ENCODE results near the gene SLC25A39. TPM values are rescaled to one million over a fixed set of nuclear protein-coding genes. Genes with fewer than 3 reads are reported as not detected.

Gene SLC25A39
- total and polyA plus RNA-seq, 9 of the 15 experiments (the other 6 are each of a cell fraction or from before 2014, with no cell fraction given): 4.8 to 267 (median 140) TPM

DNA sequence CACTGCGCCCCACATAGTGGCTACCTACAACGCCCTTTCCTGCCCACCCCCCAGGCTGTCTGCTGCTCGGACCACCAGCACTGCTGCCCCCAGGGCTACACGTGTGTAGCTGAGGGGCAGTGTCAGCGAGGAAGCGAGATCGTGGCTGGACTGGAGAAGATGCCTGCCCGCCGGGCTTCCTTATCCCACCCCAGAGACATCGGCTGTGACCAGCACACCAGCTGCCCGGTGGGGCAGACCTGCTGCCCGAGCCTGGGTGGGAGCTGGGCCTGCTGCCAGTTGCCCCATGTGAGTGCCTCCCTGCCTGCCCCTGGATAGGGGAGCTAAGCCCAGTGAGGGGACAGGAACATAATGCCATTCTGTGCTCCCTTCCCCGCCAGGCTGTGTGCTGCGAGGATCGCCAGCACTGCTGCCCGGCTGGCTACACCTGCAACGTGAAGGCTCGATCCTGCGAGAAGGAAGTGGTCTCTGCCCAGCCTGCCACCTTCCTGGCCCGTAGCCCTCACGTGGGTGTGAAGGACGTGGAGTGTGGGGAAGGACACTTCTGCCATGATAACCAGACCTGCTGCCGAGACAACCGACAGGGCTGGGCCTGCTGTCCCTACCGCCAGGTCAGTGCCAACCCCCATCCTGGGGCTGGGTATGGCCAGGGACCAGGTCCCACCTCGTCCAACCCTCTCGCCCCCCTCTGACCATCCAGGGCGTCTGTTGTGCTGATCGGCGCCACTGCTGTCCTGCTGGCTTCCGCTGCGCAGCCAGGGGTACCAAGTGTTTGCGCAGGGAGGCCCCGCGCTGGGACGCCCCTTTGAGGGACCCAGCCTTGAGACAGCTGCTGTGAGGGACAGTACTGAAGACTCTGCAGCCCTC, 27.6 kb upstream of the SLC25A39 start:
- intact Hi-C loops (cut with micrococcal nuclease): no loop called here
- in situ Hi-C loops (cut with MboI): no loop called here
- no peak overlapping the region for H3K27ac ChIP-seq (ENCODE audit: extremely low read depth, low read depth, low read length)
- CTCF ChIA-PET (ENCODE audit: low intra/inter-chr PET ratio): interaction anchor here (3.8 kb wide), 1 partner anchor 141 kb away, joined by 42 read pairs; no protein-coding TSS in a partner anchor
- H4K20me1 ChIP-seq (replicated peaks; ENCODE audit: control insufficient read depth, insufficient read depth, low read length): no peaks in the 10 kb centered on the region
- FAIRE-seq: no peak
- no peak overlapping the region for H3K4me2 ChIP-seq (ENCODE audit: insufficient read depth, low read length)
- 88% methylated on average over 31 of the region's 36 CpGs for WGBS (ENCODE audit: insufficient coverage, low coverage, missing lambda C conversion rate)
- H2AFZ ChIP-seq (ENCODE audit: low read depth, low read length): no peak overlapping the region
- POLR2A ChIA-PET: interaction anchor here (0.6 to 2.4 kb wide), 4 partner anchors 9 to 474 kb away, joined by 3 to 15 read pairs (median 4); no protein-coding TSS in a partner anchor
- H3K9me3 ChIP-seq (replicated peaks; ENCODE audit: control insufficient read depth, insufficient read depth, low read depth, low read length): no peaks in the 10 kb centered on the region
- H3K36me3 ChIP-seq (ENCODE audit: control insufficient read depth, insufficient read depth, low read length): peaks cover 5% of the 10 kb centered on the region; the same call in 1 of the 3 replicates
- no peaks in the 10 kb centered on the region for H3K27me3 ChIP-seq (ENCODE audit: control insufficient read depth in 2 of 2, insufficient read depth in 2 of 2, low read length in 2 of 2)
- H3K79me2 ChIP-seq (ENCODE audit: control insufficient read depth, insufficient read depth, low read length): no peaks in the 10 kb centered on the region
- no peaks in the 10 kb centered on the region for H3K9me1 ChIP-seq (ENCODE audit: control insufficient read depth, insufficient read depth, low read length)
- TF ChIP-seq GTF2E2 (tag; IDR thresholded peaks at IDR 0.05): no peak
- TF ChIP-seq, protein P1, sequence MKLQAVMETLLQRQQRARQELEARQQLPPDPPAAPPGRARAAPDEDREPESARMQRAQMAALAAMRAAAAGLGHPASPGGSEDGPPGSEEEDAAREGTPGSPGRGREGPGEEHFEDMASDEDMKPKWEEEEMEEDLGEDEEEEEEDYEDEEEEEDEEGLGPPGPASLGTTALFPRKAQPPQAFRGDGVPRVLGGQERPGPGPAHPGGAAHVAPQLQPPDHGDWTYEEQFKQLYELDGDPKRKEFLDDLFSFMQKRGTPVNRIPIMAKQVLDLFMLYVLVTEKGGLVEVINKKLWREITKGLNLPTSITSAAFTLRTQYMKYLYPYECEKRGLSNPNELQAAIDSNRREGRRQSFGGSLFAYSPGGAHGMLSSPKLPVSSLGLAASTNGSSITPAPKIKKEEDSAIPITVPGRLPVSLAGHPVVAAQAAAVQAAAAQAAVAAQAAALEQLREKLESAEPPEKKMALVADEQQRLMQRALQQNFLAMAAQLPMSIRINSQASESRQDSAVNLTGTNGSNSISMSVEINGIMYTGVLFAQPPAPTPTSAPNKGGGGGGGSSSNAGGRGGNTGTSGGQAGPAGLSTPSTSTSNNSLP (IDR thresholded peaks at IDR 0.05; ENCODE audit: borderline replicate concordance, low read depth, low read length): no peak
- TF ChIP-seq SAFB2 (IDR thresholded peaks at IDR 0.05; ENCODE audit: borderline replicate concordance, low read depth, low read length, severe bottlenecking): no peak
- no peak for TF ChIP-seq E2F3 (CRISPR knock-in tag; IDR thresholded peaks at IDR 0.05)
- TF ChIP-seq SPI1 (IDR thresholded peaks at IDR 0.05; ENCODE audit: borderline replicate concordance, low read depth, low read length): no peak
- no peak for TF ChIP-seq PTBP1 (IDR thresholded peaks at IDR 0.05; ENCODE audit: low read depth, low read length)
- ATAC-seq: no peak
- H3K4me1 ChIP-seq (replicated peaks in 1 of 2; ENCODE audit: control insufficient read depth in 2 of 2, insufficient read depth in 2 of 2, low read length in 2 of 2): peaks cover 0 to 49% of the 10 kb centered on the region in 2 experiments; a peak in 2 of 5 replicates
- peak in 2 of 4 experiments; percentile 8 to 10 for DNase-seq (ENCODE audit: extremely low read depth in 1 of 4, low spot score in 3 of 4)
- TSS peak; percentile 61 for BruUV-seq (replicated peaks)
- no peak overlapping the region for H3K4me3 ChIP-seq
- H3K9ac ChIP-seq (ENCODE audit: insufficient read depth in 1 of 2, low read depth in 2 of 2, low read length in 2 of 2): no peak overlapping the region; a peak in 1 of 4 replicates
